ENCODE measurements around the gene QSOX2.

QSOX2 gene

GRCh38 chr9:136157477-136158265, 87.9 kb downstream of the QSOX2 start:
- Histone ChIP-seq H3K4me1 (ENCODE audit: low read depth, poor library complexity, severe bottlenecking) (no peaks in the 10 kb centered on the region), H2AFZ (ENCODE audit: low read depth) (no peak overlapping the region), H3K36me3 (ENCODE audit: insufficient read depth) (no peaks in the 10 kb centered on the region), H3K4me2 (no peak overlapping the region), H3K27me3 (ENCODE audit: insufficient read depth, low read depth) (peaks cover 90% of the 10 kb centered on the region), H3K9ac (no peak overlapping the region), H3K27ac (no peak overlapping the region), H3K4me3 (IDR thresholded peaks at IDR 0.05; ENCODE audit: insufficient read depth, low read depth, low read length) (no peak overlapping the region), H4K20me1 (ENCODE audit: insufficient read depth) (no peaks in the 10 kb centered on the region), H3K79me2 (ENCODE audit: insufficient read depth, low read depth) (no peaks in the 10 kb centered on the region)
- TF ChIP-seq CTCF (conservative IDR thresholded peaks at IDR 0.05; ENCODE audit: low read depth, low read length), result no peak
